HEK293T (cell line): ENCODE data around the gene ANKRD31.

Source experiments
- CTCF ChIA-PET: fragments of 350-600 bp; formaldehyde crosslinking; extraction: SDS; loops from one replicate; lab custom pipeline; 2021; ENCODE audit warnings: antibody characterized with exemption, inconsistent platforms; lab: Yijun Ruan, JAX
- POLR2A ChIA-PET: fragments of 350-600 bp; formaldehyde crosslinking; extraction: SDS; loops from one replicate; lab custom pipeline; 2020; ENCODE audit warnings: antibody characterized with exemption, inconsistent platforms; lab: Yijun Ruan, JAX
- DNase-seq: peaks from one replicate; pipeline ENCODE4 v3.0.0; 2012; ENCODE audit warnings: mixed read lengths; ENCODE audit errors: extremely low spot score
- ARNT ChIP-seq: fragments of 450-650 bp; IDR thresholded peaks from 2 replicates; pipeline ENCODE4 v1.6.1; 2017; ENCODE audit warnings: mild to moderate bottlenecking
- BHLHE40 ChIP-seq: fragments of 450-650 bp; IDR thresholded peaks from 2 replicates; pipeline ENCODE4 v1.6.1; 2016; ENCODE audit warnings: mild to moderate bottlenecking, moderate library complexity, borderline replicate concordance
- CTBP1 ChIP-seq: fragments of 450-650 bp; IDR thresholded peaks from 2 replicates; pipeline ENCODE4 v1.6.1; 2016; ENCODE audit warnings: borderline replicate concordance
- ELF4 ChIP-seq: fragments of 450-650 bp; IDR thresholded peaks from 2 replicates; pipeline ENCODE4 v1.6.1; 2017; ENCODE audit warnings: antibody characterized with exemption
- FOXA1 ChIP-seq: fragments of 450-650 bp; IDR thresholded peaks from 2 replicates; pipeline ENCODE4 v1.6.1; 2016; ENCODE audit warnings: mild to moderate bottlenecking
- FOXK2 ChIP-seq: fragments of 450-650 bp; IDR thresholded peaks from 2 replicates; pipeline ENCODE4 v1.6.1; 2016; ENCODE audit warnings: mild to moderate bottlenecking
- FOXM1 ChIP-seq: fragments of 450-650 bp; IDR thresholded peaks from 2 replicates; pipeline ENCODE4 v1.6.1; 2017; ENCODE audit warnings: mild to moderate bottlenecking, borderline replicate concordance
- HDGF ChIP-seq: fragments of 450-650 bp; IDR thresholded peaks from 2 replicates; pipeline ENCODE4 v1.6.1; 2017; ENCODE audit warnings: antibody characterized with exemption, borderline replicate concordance
- L3MBTL2 ChIP-seq: fragments of 450-650 bp; conservative IDR thresholded peaks from 2 replicates; pipeline ENCODE4 v1.6.1; 2016; ENCODE audit warnings: mild to moderate bottlenecking
- LEF1 ChIP-seq: fragments of 450-650 bp; IDR thresholded peaks from 2 replicates; pipeline ENCODE4 v1.6.1; 2017; ENCODE audit warnings: mild to moderate bottlenecking, borderline replicate concordance
- NFRKB ChIP-seq: fragments of 450-650 bp; IDR thresholded peaks from 2 replicates; pipeline ENCODE4 v1.6.1; 2016; ENCODE audit warnings: mild to moderate bottlenecking, moderate library complexity
- SP1 ChIP-seq: fragments of 450-650 bp; IDR thresholded peaks from 2 replicates; pipeline ENCODE4 v1.6.1; 2017
- SUZ12 ChIP-seq: fragments of 450-650 bp; IDR thresholded peaks from 2 replicates; pipeline ENCODE4 v1.6.1; 2016; ENCODE audit warnings: mild to moderate bottlenecking
- TARDBP ChIP-seq: fragments of 450-650 bp; IDR thresholded peaks from 2 replicates; pipeline ENCODE4 v1.6.1; 2016
- ZNF384 ChIP-seq: fragments of 450-650 bp; IDR thresholded peaks from 2 replicates; pipeline ENCODE4 v1.6.1; 2016
- TF ChIP-seq, protein P1 (sequence below): fragments of 450-650 bp; IDR thresholded peaks from 2 replicates; pipeline ENCODE4 v1.6.1; 2016

Gene ANKRD31

GRCh38 chr5:75062925-75063531 is 173.7 kb downstream of the ANKRD31 start:
- TF ChIP-seq ELF4 (no peak), FOXM1 (no peak), HDGF (no peak), L3MBTL2 (no peak), CTBP1 (no peak), SUZ12 (no peak), LEF1 (no peak), ARNT (no peak), SP1 (no peak), FOXA1 (no peak), TARDBP (no peak), FOXK2 (no peak), BHLHE40 (no peak), NFRKB (no peak), ZNF384 (no peak)
- TF ChIP-seq, protein P1, sequence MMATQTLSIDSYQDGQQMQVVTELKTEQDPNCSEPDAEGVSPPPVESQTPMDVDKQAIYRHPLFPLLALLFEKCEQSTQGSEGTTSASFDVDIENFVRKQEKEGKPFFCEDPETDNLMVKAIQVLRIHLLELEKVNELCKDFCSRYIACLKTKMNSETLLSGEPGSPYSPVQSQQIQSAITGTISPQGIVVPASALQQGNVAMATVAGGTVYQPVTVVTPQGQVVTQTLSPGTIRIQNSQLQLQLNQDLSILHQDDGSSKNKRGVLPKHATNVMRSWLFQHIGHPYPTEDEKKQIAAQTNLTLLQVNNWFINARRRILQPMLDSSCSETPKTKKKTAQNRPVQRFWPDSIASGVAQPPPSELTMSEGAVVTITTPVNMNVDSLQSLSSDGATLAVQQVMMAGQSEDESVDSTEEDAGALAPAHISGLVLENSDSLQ, result no peak
- ChIA-PET CTCF (no interaction called here), POLR2A (no interaction called here)
- no peak for DNase-seq

DNA sequence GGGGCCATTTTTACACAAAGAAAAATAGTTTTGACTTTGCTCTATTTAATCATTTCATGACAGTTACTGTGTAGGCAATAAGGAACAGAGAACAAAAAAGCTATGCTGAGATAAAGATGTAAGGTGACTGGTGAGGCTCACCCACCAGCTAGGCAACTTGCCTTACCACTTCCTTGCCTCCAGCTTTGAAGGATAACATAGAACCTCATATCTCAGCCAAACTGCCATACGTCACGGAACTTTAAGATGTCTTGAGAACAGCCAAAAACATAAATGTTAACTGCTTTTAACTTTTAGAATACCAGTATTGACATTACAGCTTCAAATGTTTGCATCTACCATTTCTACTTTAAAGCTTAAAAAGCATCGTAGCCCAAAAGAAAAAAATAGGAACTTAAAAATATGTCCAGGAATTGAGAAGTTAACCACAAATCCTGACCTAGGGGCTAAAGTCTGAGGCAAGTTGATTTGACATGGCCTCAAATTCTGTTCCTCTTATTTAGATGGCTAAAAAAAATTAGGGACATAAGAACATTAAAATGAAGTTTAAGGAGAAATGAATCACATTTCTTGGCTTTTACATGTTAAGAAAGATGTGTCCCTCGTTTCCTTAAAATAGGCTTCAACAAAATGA is 176.6 kb downstream of the ANKRD31 start:
- TF ChIP-seq TARDBP (no peak), LEF1 (no peak), CTBP1 (no peak), ZNF384 (no peak), FOXM1 (no peak), SP1 (no peak), HDGF (no peak), BHLHE40 (no peak), SUZ12 (no peak), ARNT (no peak), FOXA1 (no peak), NFRKB (no peak), FOXK2 (no peak), L3MBTL2 (no peak), ELF4 (no peak)
- TF ChIP-seq, protein P1, result no peak
- ChIA-PET CTCF (no interaction called here), POLR2A (no interaction called here)
- DNase-seq, result no peak

DNA sequence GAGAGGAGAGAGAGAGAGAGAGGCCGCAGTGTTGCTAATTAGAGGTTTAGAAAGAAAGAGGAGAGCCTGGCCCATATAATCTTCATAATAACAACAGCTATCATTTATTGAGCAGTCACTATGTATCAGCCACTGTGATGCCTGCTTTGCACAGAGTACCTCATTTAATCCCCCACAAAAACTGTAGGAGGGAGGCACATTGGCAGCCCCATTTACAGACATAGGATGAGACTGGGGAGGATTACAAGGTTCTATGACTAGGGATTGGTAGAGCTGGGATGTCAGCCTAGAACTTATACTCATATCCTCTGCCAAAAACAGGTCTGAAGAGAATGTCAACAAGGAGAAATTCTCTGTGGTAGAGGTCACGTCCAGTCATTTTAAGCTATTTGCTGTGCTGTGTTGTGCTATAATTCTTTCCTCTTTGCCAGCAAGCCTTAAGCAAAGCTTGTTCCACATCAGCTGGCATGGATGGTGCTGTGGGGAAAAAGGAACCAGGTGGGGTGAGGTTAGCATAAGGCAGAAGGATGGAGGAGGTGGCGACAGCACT is 177.6 kb downstream of the ANKRD31 start:
- ChIA-PET CTCF (no interaction called here), POLR2A (no interaction called here)
- no peak for DNase-seq
- no peak for TF ChIP-seq ELF4
- TF ChIP-seq TARDBP, result no peak
- no peak for TF ChIP-seq ARNT
- no peak for TF ChIP-seq NFRKB
- no peak for TF ChIP-seq SUZ12
- TF ChIP-seq LEF1, result no peak
- TF ChIP-seq FOXM1, result no peak
- TF ChIP-seq L3MBTL2, result no peak
- TF ChIP-seq, protein P1, result no peak
- no peak for TF ChIP-seq BHLHE40
- TF ChIP-seq FOXA1, result no peak
- TF ChIP-seq ZNF384, result no peak
- no peak for TF ChIP-seq SP1
- no peak for TF ChIP-seq CTBP1
- TF ChIP-seq FOXK2, result no peak
- no peak for TF ChIP-seq HDGF

GRCh38 chr5:75057561-75057960 is 179.1 kb downstream of the ANKRD31 start:
- TF ChIP-seq FOXM1 (no peak), ELF4 (no peak), BHLHE40 (no peak), L3MBTL2 (no peak), SP1 (no peak), NFRKB (no peak), FOXK2 (no peak), HDGF (no peak), TARDBP (no peak), CTBP1 (no peak), ARNT (no peak), LEF1 (no peak), ZNF384 (no peak), SUZ12 (no peak), FOXA1 (no peak)
- TF ChIP-seq, protein P1, result no peak
- CTCF ChIA-PET, result no interaction called here
- no peak for DNase-seq
- POLR2A ChIA-PET, result no interaction called here

DNA sequence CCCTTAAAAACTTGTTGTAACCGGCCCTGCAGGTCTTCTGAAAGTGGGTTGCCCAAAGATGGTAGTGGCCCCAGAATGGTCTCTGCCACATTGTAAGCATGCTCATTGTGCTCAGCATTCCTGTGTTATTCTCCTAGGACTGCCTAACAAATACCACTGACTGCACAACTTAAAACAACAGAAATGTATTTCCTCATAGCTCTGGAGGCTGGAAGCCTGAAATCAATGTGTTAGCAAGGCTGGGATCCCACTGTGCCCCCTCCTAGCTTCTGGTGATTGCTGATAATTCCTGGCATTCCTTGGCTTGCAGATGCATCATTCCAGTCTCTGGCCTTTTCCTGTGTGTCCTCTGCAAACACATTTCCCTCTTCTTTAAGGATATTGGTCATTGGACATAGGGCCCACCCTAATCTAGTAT is 180.9 kb downstream of the ANKRD31 start:
- POLR2A ChIA-PET, result no interaction called here
- no peak for DNase-seq
- TF ChIP-seq TARDBP (no peak), HDGF (no peak), FOXM1 (no peak), SP1 (no peak), FOXA1 (no peak), L3MBTL2 (no peak), FOXK2 (no peak), ARNT (no peak), NFRKB (no peak), ZNF384 (no peak), SUZ12 (no peak), ELF4 (no peak), LEF1 (no peak)
- CTCF ChIA-PET, result no interaction called here
